Effector memory CD4-positive, alpha-beta T cell (primary cell): ENCODE results near the gene RNF208.

ENCODE experiments used
- DNase-seq, 3 donors: peaks; one replicate each; pipeline ENCODE4 v3.0.0-alpha.2; 2020
- H3K27ac ChIP-seq: 2 replicates; pipeline ENCODE4 v1.7.0; 2013; ENCODE audit warnings: mild to moderate bottlenecking, low read length, moderate library complexity; ENCODE audit not compliant: insufficient read depth, poor library complexity, severe bottlenecking
- H3K27me3 ChIP-seq: replicated peaks from 2 replicates; pipeline ENCODE4 v1.7.0; 2013; ENCODE audit warnings: mild to moderate bottlenecking, low read length; ENCODE audit not compliant: insufficient read depth, control insufficient read depth, poor library complexity, severe bottlenecking
- H3K36me3 ChIP-seq: 2 replicates; pipeline ENCODE4 v1.7.0; 2013; ENCODE audit warnings: mild to moderate bottlenecking, low read length, moderate library complexity; ENCODE audit not compliant: control insufficient read depth, insufficient read depth
- H3K4me1 ChIP-seq: 2 replicates; pipeline ENCODE4 v1.7.0; 2013; ENCODE audit warnings: low read length, mild to moderate bottlenecking; ENCODE audit not compliant: control insufficient read depth, insufficient read depth, poor library complexity, severe bottlenecking
- H3K4me3 ChIP-seq: 2 replicates; pipeline ENCODE4 v1.7.0; 2013; ENCODE audit warnings: low read length, low read depth, mild to moderate bottlenecking; ENCODE audit not compliant: insufficient read depth, poor library complexity, severe bottlenecking
- H3K9me3 ChIP-seq: 2 replicates; pipeline ENCODE4 v1.7.0; 2013; ENCODE audit warnings: mild to moderate bottlenecking, low read length, moderate library complexity; ENCODE audit not compliant: control insufficient read depth

Gene RNF208

GRCh38 chr9:137253717-137254623 is 31.9 kb upstream of the RNF208 start:
- no peak for DNase-seq
- Histone ChIP-seq H3K4me1 (peaks cover 21% of the 10 kb centered on the region), H3K9me3 (no peaks in the 10 kb centered on the region), H3K4me3 (peak overlapping the region; percentile 85), H3K36me3 (peaks cover 8% of the 10 kb centered on the region), H3K27me3 (no peaks in the 10 kb centered on the region), H3K27ac (no peak overlapping the region)

- H3K27me3 ChIP-seq: no peaks in the 10 kb centered on the region
- H3K27ac ChIP-seq: no peak overlapping the region
- peaks cover 21% of the 10 kb centered on the region for H3K4me1 ChIP-seq
- no peak overlapping the region for H3K4me3 ChIP-seq
- H3K36me3 ChIP-seq: peaks cover 5% of the 10 kb centered on the region
- DNase-seq: no peak
- no peaks in the 10 kb centered on the region for H3K9me3 ChIP-seq
These were observed 30.8 kb upstream of the RNF208 start for GRCh38 chr9:137252555-137253506.

- H3K4me1 ChIP-seq: peaks cover 19% of the 10 kb centered on the region
- no peak for DNase-seq
- no peaks in the 10 kb centered on the region for H3K27me3 ChIP-seq
- H3K9me3 ChIP-seq: no peaks in the 10 kb centered on the region
- H3K27ac ChIP-seq: no peak overlapping the region
- no peak overlapping the region for H3K4me3 ChIP-seq
- peaks cover 2% of the 10 kb centered on the region for H3K36me3 ChIP-seq
These were observed 29.6 kb upstream of the RNF208 start for GRCh38 chr9:137251490-137252268.

DNA sequence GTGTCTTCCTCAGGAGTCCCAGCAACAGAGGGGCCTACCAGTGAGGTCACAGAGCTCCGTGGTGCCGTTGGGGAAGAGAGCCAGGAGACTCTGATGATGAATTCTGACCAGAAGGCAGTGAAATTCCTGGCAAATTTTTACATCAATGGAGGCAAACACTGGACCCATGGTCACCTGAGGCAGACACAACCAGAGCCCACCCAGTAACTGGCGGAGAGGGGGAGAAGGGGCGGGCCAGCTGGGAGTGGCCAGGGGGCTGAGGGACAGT is 29.1 kb upstream of the RNF208 start, which contains the start of gene STPG3:
STPG3 (plus strand) TSS at position 93 of the 268 bp plus-strand sequence; CDS start at position 94, 1 bp downstream.
- H3K27ac ChIP-seq: no peak within 1 kb of the TSS
- no peaks in the 10 kb centered on the region for H3K27me3 ChIP-seq
- DNase-seq: no peak
- H3K36me3 ChIP-seq: no peaks in the 10 kb centered on the region
- H3K4me1 ChIP-seq: peaks cover 13% of the 10 kb centered on the region
- no peaks in the 10 kb centered on the region for H3K9me3 ChIP-seq
- no peak within 1 kb of the TSS for H3K4me3 ChIP-seq

DNA sequence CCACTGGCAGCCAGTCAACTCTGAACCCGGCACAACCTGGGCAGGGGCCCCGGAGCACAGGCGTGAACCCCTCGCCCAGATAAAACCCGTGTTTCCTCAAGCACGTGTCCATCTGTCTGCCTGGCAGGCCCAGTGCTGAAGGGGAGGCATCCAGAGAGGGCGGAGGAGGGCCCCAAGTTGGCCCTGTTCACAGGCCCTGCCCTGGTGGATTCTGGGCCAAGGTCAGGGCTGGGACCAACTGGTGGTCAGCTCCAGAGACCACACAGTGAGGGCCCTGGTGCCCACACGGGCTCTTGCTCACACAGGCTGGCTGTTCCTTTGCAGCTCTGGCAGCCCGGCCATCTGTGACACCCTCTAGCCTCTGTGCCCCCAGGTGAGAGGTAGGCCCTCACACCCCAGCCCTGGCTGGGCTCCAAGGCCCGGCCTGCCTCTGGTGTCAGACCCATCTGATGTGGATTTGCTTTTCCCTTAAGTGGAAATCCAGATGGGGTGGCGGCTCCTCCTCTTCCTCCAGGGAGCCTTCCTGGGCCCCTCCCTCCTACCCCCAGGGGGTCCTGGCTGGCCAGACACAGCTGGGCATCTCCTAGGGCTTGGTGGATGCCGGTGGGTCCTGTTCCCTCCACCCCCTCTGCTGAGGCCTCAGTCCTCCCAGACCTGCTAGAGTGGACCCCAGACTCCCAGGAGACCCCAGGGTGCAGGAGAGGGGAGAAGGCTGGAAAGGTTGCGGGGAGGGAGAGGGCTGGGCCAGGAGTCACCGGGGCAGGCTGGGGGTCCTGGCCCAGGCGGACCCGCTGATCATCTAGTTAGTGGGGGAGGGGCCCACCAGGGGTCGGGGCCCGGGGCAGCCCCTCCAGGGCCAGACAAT is 28.5 kb upstream of the RNF208 start:
- no peak overlapping the region for H3K27ac ChIP-seq
- H3K4me3 ChIP-seq: no peak overlapping the region
- no peaks in the 10 kb centered on the region for H3K27me3 ChIP-seq
- no peaks in the 10 kb centered on the region for H3K36me3 ChIP-seq
- H3K9me3 ChIP-seq: no peaks in the 10 kb centered on the region
- peaks cover 8% of the 10 kb centered on the region for H3K4me1 ChIP-seq
- no peak for DNase-seq

DNA sequence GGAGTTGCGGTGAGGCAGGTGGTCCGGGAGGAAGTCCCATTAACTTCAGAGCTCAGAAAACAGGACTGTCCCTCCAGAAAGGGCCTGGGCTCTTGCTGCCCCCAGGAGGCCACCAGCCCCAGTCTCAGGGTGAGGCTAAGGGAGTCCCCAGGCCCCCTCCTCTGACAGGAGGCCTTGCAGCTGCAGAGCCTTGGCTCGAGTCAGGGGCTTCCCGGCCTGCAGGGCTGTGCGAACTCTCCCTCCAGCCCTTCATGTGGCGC is 25.8 kb upstream of the RNF208 start:
- Histone ChIP-seq H3K4me1 (peaks cover 2% of the 10 kb centered on the region), H3K4me3 (no peak overlapping the region), H3K36me3 (peaks cover 12% of the 10 kb centered on the region), H3K27me3 (no peaks in the 10 kb centered on the region), H3K27ac (no peak overlapping the region), H3K9me3 (no peaks in the 10 kb centered on the region)
- DNase-seq: no peak

- DNase-seq: no peak
- H3K9me3 ChIP-seq: no peaks in the 10 kb centered on the region
- H3K4me1 ChIP-seq: peaks cover 7% of the 10 kb centered on the region
- peaks cover 17% of the 10 kb centered on the region for H3K36me3 ChIP-seq
- no peaks in the 10 kb centered on the region for H3K27me3 ChIP-seq
- H3K4me3 ChIP-seq: no peak overlapping the region
- H3K27ac ChIP-seq: no peak overlapping the region
These were observed 25.3 kb upstream of the RNF208 start for GRCh38 chr9:137247135-137247915.

DNA sequence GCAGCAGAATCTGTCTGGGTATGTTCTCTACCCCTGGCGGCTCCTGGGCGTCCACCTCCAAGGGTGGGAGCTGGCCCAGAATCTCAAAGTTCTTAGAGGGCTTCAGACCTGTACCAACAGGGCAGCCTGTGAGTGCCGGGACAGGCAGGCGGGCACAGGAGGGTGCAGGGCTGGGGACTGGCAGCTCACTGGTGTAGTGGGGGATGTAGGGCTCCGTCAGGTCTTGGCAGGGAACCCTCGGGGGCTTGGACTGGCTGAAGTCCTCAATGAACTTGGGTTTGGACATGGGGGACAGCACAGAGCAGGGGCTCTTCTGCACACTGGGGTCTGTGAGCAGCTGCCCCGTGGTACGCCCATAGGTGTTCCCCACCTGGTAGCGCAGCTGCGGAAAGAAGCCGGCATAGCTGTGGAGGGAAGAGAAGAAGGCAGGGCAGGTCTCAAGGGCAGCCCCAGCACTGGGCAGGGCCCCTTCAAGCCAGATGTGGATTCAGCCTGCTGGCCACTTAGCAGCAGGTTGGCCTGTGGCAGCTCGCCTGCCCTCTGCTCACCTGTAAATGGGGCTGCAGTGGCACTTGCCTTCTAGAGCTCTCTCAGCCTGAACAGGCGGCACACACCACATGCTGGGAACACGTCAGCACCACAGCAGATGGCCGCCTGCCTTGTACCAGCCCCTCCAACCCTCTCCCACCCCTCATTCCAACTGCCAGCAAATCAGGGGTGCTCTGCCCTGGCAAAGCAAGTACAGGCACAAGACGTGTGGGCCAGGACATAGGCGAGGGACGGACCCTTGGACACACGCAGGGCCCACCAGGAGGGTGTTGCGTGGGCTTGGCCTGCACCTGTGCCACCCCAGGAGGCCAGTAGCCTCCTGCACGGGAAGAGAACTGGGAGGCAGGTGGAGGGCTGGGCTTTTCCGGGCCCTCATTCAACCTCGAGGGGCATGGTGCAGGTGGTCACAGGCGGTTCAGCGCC is 23.7 kb upstream of the RNF208 start:
- peaks cover 15% of the 10 kb centered on the region for H3K4me1 ChIP-seq
- H3K27ac ChIP-seq: no peak overlapping the region
- peaks cover 22% of the 10 kb centered on the region for H3K36me3 ChIP-seq
- no peak overlapping the region for H3K4me3 ChIP-seq
- DNase-seq: no peak
- no peaks in the 10 kb centered on the region for H3K9me3 ChIP-seq
- H3K27me3 ChIP-seq: no peaks in the 10 kb centered on the region
